DND-41 (cell line): ENCODE data around the gene C7.
"Not testable (repeated sequence)": the region's sequence is repeated elsewhere in the genome, so short reads cannot be mapped to it uniquely, and the experiment has no call there.

Experiments used
- ATAC-seq: fragments of 200-7000 bp; cut with Tn5 transposase; 3 replicates; pipeline ENCODE4 v1.9.1; 2021; ENCODE audit warnings: low read depth; ENCODE audit not compliant: insufficient read depth
- DNase-seq: peaks from one replicate; pipeline ENCODE4 v3.0.0-alpha.2; 2020
- H2AFZ ChIP-seq: 2 replicates; pipeline ENCODE4 v1.6.0; 2012; ENCODE audit warnings: low read depth, low read length
- H3K27ac ChIP-seq: 2 replicates; pipeline ENCODE4 v1.5.1; 2012; ENCODE audit warnings: low read length, inconsistent platforms
- H3K27me3 ChIP-seq: fragments of 200-600 bp; sonication (generic); 2 replicates; pipeline ENCODE4 v1.6.0; 2012; ENCODE audit warnings: low read length, mild to moderate bottlenecking, inconsistent platforms; ENCODE audit not compliant: insufficient read depth, poor library complexity
- H3K36me3 ChIP-seq: 2 replicates; pipeline ENCODE4 v1.5.1; 2012; ENCODE audit warnings: low read length, inconsistent platforms; ENCODE audit not compliant: insufficient read depth
- H3K4me1 ChIP-seq: 2 replicates; pipeline ENCODE4 v1.5.1; 2012; ENCODE audit warnings: mild to moderate bottlenecking, low read length; ENCODE audit not compliant: insufficient read depth
- H3K4me2 ChIP-seq: 2 replicates; pipeline ENCODE4 v1.6.0; 2012; ENCODE audit warnings: mild to moderate bottlenecking, moderate library complexity, low read length, inconsistent platforms; ENCODE audit not compliant: insufficient read depth
- H3K4me3 ChIP-seq, 2 experiments: fragments of 200-600 bp in 1 of 2; shearing (Covaris generic) in 1 of 2; 2 replicates each; pipeline ENCODE4 v1.5.1; 2012 to 2016; ENCODE audit warnings: inconsistent platforms in 2 of 2, low read length in 2 of 2, mild to moderate bottlenecking in 2 of 2, low read depth in 1 of 2, moderate library complexity in 1 of 2
- H3K79me2 ChIP-seq: 2 replicates; pipeline ENCODE4 v1.6.0; 2012; ENCODE audit warnings: low read length, inconsistent platforms; ENCODE audit not compliant: insufficient read depth
- H3K9ac ChIP-seq: 2 replicates; pipeline ENCODE4 v1.6.0; 2012; ENCODE audit warnings: low read depth, mild to moderate bottlenecking, inconsistent platforms, low read length, moderate library complexity
- H3K9me3 ChIP-seq: 2 replicates; pipeline ENCODE4 v1.5.1; 2012; ENCODE audit warnings: low read length, moderate library complexity, mild to moderate bottlenecking, inconsistent platforms; ENCODE audit not compliant: insufficient read depth, severe bottlenecking
- H4K20me1 ChIP-seq: 2 replicates; pipeline ENCODE4 v1.6.0; 2012; ENCODE audit warnings: low read length; ENCODE audit not compliant: insufficient read depth
- EZH2 ChIP-seq: IDR thresholded peaks from 3 replicates; pipeline ENCODE4 v1.6.1; 2012; ENCODE audit warnings: borderline replicate concordance, low read depth, mild to moderate bottlenecking, moderate library complexity, low read length, inconsistent platforms; ENCODE audit not compliant: severe bottlenecking
- TF ChIP-seq, protein P1 (sequence below): IDR thresholded peaks from 2 replicates; pipeline ENCODE4 v1.5.1; 2012; ENCODE audit warnings: borderline replicate concordance, low read length, moderate library complexity, mild to moderate bottlenecking; ENCODE audit not compliant: poor library complexity, severe bottlenecking; ENCODE audit errors: extremely low read depth

The C7 gene

DNA sequence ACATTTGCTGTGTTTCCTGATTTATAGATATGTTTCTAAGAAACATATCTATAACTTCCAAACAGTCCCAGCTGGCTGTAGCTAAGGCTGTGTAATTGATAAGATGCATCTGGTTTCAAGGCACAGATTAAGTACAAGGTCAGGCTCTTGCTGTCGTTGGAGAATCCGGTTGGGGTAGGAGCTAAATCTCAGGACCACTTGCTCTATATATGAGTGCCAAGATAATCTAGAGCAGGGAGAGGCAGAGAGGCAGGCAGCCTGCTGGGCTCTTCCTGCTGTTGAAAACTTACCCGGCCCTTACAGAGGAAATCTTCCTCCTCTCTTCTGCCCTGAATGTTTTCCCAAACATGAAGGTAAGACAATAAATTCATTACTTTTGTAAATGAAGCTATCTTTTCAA lies at the start of gene C7:
TSS of gene C7 (plus strand) at position 234 of the 400 bp plus-strand sequence. CDS start at position 348, 114 bp downstream.
- ATAC-seq (no peak), DNase-seq (no peak)
- Histone ChIP-seq H4K20me1 (no peaks in the 10 kb centered on the region), H3K36me3 (no peaks in the 10 kb centered on the region), H3K9ac (no peak within 1 kb of the TSS), H3K79me2 (no peaks in the 10 kb centered on the region), H3K9me3 (no peaks in the 10 kb centered on the region), H3K4me2 (no peak within 1 kb of the TSS), H3K27me3 (no peaks in the 10 kb centered on the region), H2AFZ (no peak within 1 kb of the TSS), H3K4me1 (no peaks in the 10 kb centered on the region), H3K4me3 (no peak within 1 kb of the TSS), H3K27ac (no peak within 1 kb of the TSS)
- TF ChIP-seq EZH2, result no peak
- TF ChIP-seq, protein P1, sequence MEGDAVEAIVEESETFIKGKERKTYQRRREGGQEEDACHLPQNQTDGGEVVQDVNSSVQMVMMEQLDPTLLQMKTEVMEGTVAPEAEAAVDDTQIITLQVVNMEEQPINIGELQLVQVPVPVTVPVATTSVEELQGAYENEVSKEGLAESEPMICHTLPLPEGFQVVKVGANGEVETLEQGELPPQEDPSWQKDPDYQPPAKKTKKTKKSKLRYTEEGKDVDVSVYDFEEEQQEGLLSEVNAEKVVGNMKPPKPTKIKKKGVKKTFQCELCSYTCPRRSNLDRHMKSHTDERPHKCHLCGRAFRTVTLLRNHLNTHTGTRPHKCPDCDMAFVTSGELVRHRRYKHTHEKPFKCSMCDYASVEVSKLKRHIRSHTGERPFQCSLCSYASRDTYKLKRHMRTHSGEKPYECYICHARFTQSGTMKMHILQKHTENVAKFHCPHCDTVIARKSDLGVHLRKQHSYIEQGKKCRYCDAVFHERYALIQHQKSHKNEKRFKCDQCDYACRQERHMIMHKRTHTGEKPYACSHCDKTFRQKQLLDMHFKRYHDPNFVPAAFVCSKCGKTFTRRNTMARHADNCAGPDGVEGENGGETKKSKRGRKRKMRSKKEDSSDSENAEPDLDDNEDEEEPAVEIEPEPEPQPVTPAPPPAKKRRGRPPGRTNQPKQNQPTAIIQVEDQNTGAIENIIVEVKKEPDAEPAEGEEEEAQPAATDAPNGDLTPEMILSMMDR, result no peak

DNA sequence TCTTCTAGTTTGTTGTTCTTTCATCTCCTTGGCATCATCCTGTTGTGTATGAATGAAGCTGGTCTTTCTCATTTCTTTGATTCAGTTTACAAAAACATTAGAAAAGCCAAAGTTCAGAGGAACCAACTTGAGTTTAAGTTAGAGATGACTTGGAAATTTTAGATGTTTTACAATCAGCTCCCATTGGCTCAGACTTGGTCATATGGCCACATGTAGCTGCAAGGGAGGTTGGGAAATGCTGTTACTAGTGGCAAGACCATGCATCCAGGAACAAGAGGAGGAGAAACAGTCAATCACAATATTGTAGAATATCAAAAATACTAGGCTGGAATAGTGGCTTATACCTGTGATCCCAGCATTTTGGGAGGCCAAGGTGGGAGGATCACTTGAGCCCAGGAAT lies 48.6 kb upstream of the C7 start:
- Histone ChIP-seq H3K9me3 (no peaks in the 10 kb centered on the region), H3K27me3 (no peaks in the 10 kb centered on the region), H3K27ac (no peak overlapping the region), H3K36me3 (no peaks in the 10 kb centered on the region), H3K4me1 (no peaks in the 10 kb centered on the region), H4K20me1 (no peaks in the 10 kb centered on the region), H3K4me2 (no peak overlapping the region), H2AFZ (no peak overlapping the region), H3K79me2 (no peaks in the 10 kb centered on the region), H3K4me3 (no peak overlapping the region), H3K9ac (no peak overlapping the region)
- DNase-seq, result no peak
- TF ChIP-seq, protein P1, result no peak
- TF ChIP-seq EZH2, result no peak
- ATAC-seq, result no peak

DNA sequence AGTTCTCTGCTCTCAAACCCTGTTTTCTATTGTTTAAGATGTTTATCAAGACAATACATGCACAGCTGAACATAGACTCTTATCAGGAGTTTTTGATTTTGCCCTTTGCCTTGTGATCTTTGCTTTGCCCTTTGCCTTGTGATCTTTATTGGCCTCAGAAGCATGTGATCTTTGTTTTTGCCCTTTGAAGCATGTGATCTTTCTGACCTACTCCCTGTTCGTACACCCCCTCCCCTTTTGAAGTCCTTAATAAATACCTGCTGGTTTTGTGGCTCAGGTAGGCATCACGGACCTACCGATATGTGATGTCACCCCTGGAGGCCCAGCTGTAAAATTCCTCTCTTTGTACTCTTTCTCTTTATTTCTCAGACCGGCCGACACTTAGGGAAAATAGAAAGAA lies 44.3 kb upstream of the C7 start:
- not testable (repeated sequence) for DNase-seq

DNA sequence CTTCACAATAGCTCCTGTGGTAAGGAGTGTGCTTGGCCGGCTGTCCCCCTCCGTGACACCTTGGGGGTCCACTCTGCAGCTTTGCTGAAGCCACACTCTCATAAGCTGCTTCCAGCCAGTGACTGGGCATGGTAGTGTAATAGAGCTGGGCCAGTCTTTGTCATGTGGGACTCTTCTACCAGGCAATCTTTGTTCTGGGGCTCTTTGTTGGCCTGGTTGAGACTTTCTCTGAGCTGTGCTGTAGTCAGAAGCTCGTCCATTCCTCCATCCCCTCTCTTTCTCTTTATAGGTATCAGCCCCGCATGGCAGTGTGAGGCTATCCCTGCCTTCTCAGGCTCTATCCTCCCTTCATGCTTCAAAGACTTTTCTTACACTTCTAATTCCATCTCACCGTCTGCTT lies 42.5 kb upstream of the C7 start:
- Histone ChIP-seq H3K27me3 (no peaks in the 10 kb centered on the region), H4K20me1 (no peaks in the 10 kb centered on the region), H3K79me2 (no peaks in the 10 kb centered on the region), H3K9ac (no peak overlapping the region), H3K36me3 (no peaks in the 10 kb centered on the region), H3K4me1 (no peaks in the 10 kb centered on the region), H3K4me3 (no peak overlapping the region), H3K27ac (no peak overlapping the region), H3K9me3 (no peaks in the 10 kb centered on the region), H2AFZ (no peak overlapping the region), H3K4me2 (no peak overlapping the region)
- no peak for DNase-seq
- TF ChIP-seq, protein P1, result no peak
- TF ChIP-seq EZH2, result no peak
- ATAC-seq, result no peak

More for the DNA sequence above, 44.3 kb upstream of the C7 start:
- H2AFZ ChIP-seq, H3K4me3 ChIP-seq, H3K9me3 ChIP-seq, ATAC-seq, H4K20me1 ChIP-seq, H3K4me2 ChIP-seq, H3K36me3 ChIP-seq, H3K27me3 ChIP-seq, H3K27ac ChIP-seq, H3K9ac ChIP-seq, H3K79me2 ChIP-seq, H3K4me1 ChIP-seq: not testable (repeated sequence)
